Measurements from ENCODE around the gene PSMD13.

The PSMD13 gene

GRCh38 chr11:205221-206001 lies 31.4 kb upstream of the PSMD13 start:
- Histone ChIP-seq H3K36me3 (ENCODE audit: control insufficient read depth in 2 of 2, insufficient read depth in 2 of 2, low read length in 2 of 2) (peaks cover 23 to 51% of the 10 kb centered on the region in 2 donors), H3K4me3 (ENCODE audit: low read length in 2 of 2) (peak overlapping the region in 1 of 2 donors; percentile 98), H3K27ac (ENCODE audit: low read depth in 2 of 2, low read length in 2 of 2) (no peak overlapping the region), H3K9me3 (ENCODE audit: control insufficient read depth in 2 of 2, low read length in 2 of 2) (no peaks in the 10 kb centered on the region), H3K27me3 (ENCODE audit: control insufficient read depth in 2 of 2, insufficient read depth in 2 of 2, low read length in 2 of 2) (no peaks in the 10 kb centered on the region), H3K4me1 (ENCODE audit: control insufficient read depth in 2 of 2, insufficient read depth in 2 of 2, low read length in 2 of 2) (peaks cover 27 to 28% of the 10 kb centered on the region in 2 donors), H3K9ac (ENCODE audit: low read depth in 1 of 2, low read length in 2 of 2) (peak overlapping the region; percentile 34 to 99)

- Histone ChIP-seq H3K4me1 (ENCODE audit: control insufficient read depth in 2 of 2, insufficient read depth in 2 of 2, low read length in 2 of 2) (peaks cover 28 to 30% of the 10 kb centered on the region in 2 donors), H3K9me3 (ENCODE audit: control insufficient read depth in 2 of 2, low read length in 2 of 2) (no peaks in the 10 kb centered on the region), H3K27ac (ENCODE audit: low read depth in 2 of 2, low read length in 2 of 2) (peak overlapping the region in 1 of 2 donors; percentile 100), H3K9ac (ENCODE audit: low read depth in 1 of 2, low read length in 2 of 2) (peak overlapping the region; percentile 99 to 100), H3K36me3 (ENCODE audit: control insufficient read depth in 2 of 2, insufficient read depth in 2 of 2, low read length in 2 of 2) (peaks cover 25 to 52% of the 10 kb centered on the region in 2 donors), H3K4me3 (ENCODE audit: low read length in 2 of 2) (peak overlapping the region; percentile 98), H3K27me3 (ENCODE audit: control insufficient read depth in 2 of 2, insufficient read depth in 2 of 2, low read length in 2 of 2) (no peaks in the 10 kb centered on the region)
These were observed 30.8 kb upstream of the PSMD13 start for GRCh38 chr11:206002-206384.

GRCh38 chr11:206526-207207 lies 30.1 kb upstream of the PSMD13 start:
- H3K4me1 ChIP-seq (ENCODE audit: control insufficient read depth in 2 of 2, insufficient read depth in 2 of 2, low read length in 2 of 2), result peaks cover 28 to 30% of the 10 kb centered on the region in 2 donors
- peaks cover 32 to 57% of the 10 kb centered on the region in 2 donors for H3K36me3 ChIP-seq (ENCODE audit: control insufficient read depth in 2 of 2, insufficient read depth in 2 of 2, low read length in 2 of 2)
- peak overlapping the region; percentile 99 to 100 for H3K9ac ChIP-seq (ENCODE audit: low read depth in 1 of 2, low read length in 2 of 2)
- no peaks in the 10 kb centered on the region for H3K9me3 ChIP-seq (ENCODE audit: control insufficient read depth in 2 of 2, low read length in 2 of 2)
- H3K4me3 ChIP-seq (ENCODE audit: low read length in 2 of 2), result peak overlapping the region; percentile 98
- H3K27ac ChIP-seq (ENCODE audit: low read depth in 2 of 2, low read length in 2 of 2), result peak overlapping the region; percentile 100
- no peaks in the 10 kb centered on the region for H3K27me3 ChIP-seq (ENCODE audit: control insufficient read depth in 2 of 2, insufficient read depth in 2 of 2, low read length in 2 of 2)

GRCh38 chr11:207208-207862 lies 29.4 kb upstream of the PSMD13 start, which contains the start of the genes BET1L and RIC8A:
Gene BET1L (minus strand): TSS chr11:207399. CDS start chr11:207321, 78 bp downstream.
Gene RIC8A (plus strand): TSS chr11:207708. CDS start chr11:208855, 1,147 bp downstream.
- peak within 1 kb of the TSS; percentile 100 for H3K27ac ChIP-seq (ENCODE audit: low read depth in 2 of 2, low read length in 2 of 2)
- peak within 1 kb of the TSS; percentile 98 to 99 for H3K4me3 ChIP-seq (ENCODE audit: low read length in 2 of 2)
- no peaks in the 10 kb centered on the region for H3K27me3 ChIP-seq (ENCODE audit: control insufficient read depth in 2 of 2, insufficient read depth in 2 of 2, low read length in 2 of 2)
- H3K9ac ChIP-seq (ENCODE audit: low read depth in 1 of 2, low read length in 2 of 2), result peak within 1 kb of the TSS; percentile 99 to 100
- peaks cover 28 to 30% of the 10 kb centered on the region in 2 donors for H3K4me1 ChIP-seq (ENCODE audit: control insufficient read depth in 2 of 2, insufficient read depth in 2 of 2, low read length in 2 of 2)
- H3K36me3 ChIP-seq (ENCODE audit: control insufficient read depth in 2 of 2, insufficient read depth in 2 of 2, low read length in 2 of 2), result peaks cover 39 to 64% of the 10 kb centered on the region in 2 donors
- no peaks in the 10 kb centered on the region for H3K9me3 ChIP-seq (ENCODE audit: control insufficient read depth in 2 of 2, low read length in 2 of 2)

- Histone ChIP-seq H3K36me3 (ENCODE audit: control insufficient read depth in 2 of 2, insufficient read depth in 2 of 2, low read length in 2 of 2) (peaks cover 44 to 65% of the 10 kb centered on the region in 2 donors), H3K27me3 (ENCODE audit: control insufficient read depth in 2 of 2, insufficient read depth in 2 of 2, low read length in 2 of 2) (no peaks in the 10 kb centered on the region), H3K27ac (ENCODE audit: low read depth in 2 of 2, low read length in 2 of 2) (peak overlapping the region; percentile 100), H3K4me3 (ENCODE audit: low read length in 2 of 2) (peak overlapping the region; percentile 98 to 99), H3K4me1 (ENCODE audit: control insufficient read depth in 2 of 2, insufficient read depth in 2 of 2, low read length in 2 of 2) (peaks cover 28 to 30% of the 10 kb centered on the region in 2 donors), H3K9me3 (ENCODE audit: control insufficient read depth in 2 of 2, low read length in 2 of 2) (no peaks in the 10 kb centered on the region), H3K9ac (ENCODE audit: low read depth in 1 of 2, low read length in 2 of 2) (peak overlapping the region; percentile 99 to 100)
These were observed 29.0 kb upstream of the PSMD13 start for GRCh38 chr11:207863-208180.

GRCh38 chr11:208181-208916 lies 28.4 kb upstream of the PSMD13 start:
- peaks cover 28 to 30% of the 10 kb centered on the region in 2 donors for H3K4me1 ChIP-seq (ENCODE audit: control insufficient read depth in 2 of 2, insufficient read depth in 2 of 2, low read length in 2 of 2)
- peak overlapping the region; percentile 99 to 100 for H3K9ac ChIP-seq (ENCODE audit: low read depth in 1 of 2, low read length in 2 of 2)
- peak overlapping the region; percentile 98 to 99 for H3K4me3 ChIP-seq (ENCODE audit: low read length in 2 of 2)
- no peaks in the 10 kb centered on the region for H3K27me3 ChIP-seq (ENCODE audit: control insufficient read depth in 2 of 2, insufficient read depth in 2 of 2, low read length in 2 of 2)
- H3K27ac ChIP-seq (ENCODE audit: low read depth in 2 of 2, low read length in 2 of 2), result peak overlapping the region; percentile 100
- no peaks in the 10 kb centered on the region for H3K9me3 ChIP-seq (ENCODE audit: control insufficient read depth in 2 of 2, low read length in 2 of 2)
- peaks cover 49 to 65% of the 10 kb centered on the region in 2 donors for H3K36me3 ChIP-seq (ENCODE audit: control insufficient read depth in 2 of 2, insufficient read depth in 2 of 2, low read length in 2 of 2)

GRCh38 chr11:208917-209260 lies 27.9 kb upstream of the PSMD13 start:
- H3K36me3 ChIP-seq (ENCODE audit: control insufficient read depth in 2 of 2, insufficient read depth in 2 of 2, low read length in 2 of 2), result peaks cover 47 to 63% of the 10 kb centered on the region in 2 donors
- peak overlapping the region; percentile 77 to 99 for H3K9ac ChIP-seq (ENCODE audit: low read depth in 1 of 2, low read length in 2 of 2)
- H3K9me3 ChIP-seq (ENCODE audit: control insufficient read depth in 2 of 2, low read length in 2 of 2), result no peaks in the 10 kb centered on the region
- H3K27me3 ChIP-seq (ENCODE audit: control insufficient read depth in 2 of 2, insufficient read depth in 2 of 2, low read length in 2 of 2), result no peaks in the 10 kb centered on the region
- peak overlapping the region; percentile 98 to 99 for H3K4me3 ChIP-seq (ENCODE audit: low read length in 2 of 2)
- H3K4me1 ChIP-seq (ENCODE audit: control insufficient read depth in 2 of 2, insufficient read depth in 2 of 2, low read length in 2 of 2), result peaks cover 28 to 29% of the 10 kb centered on the region in 2 donors
- peak overlapping the region; percentile 100 for H3K27ac ChIP-seq (ENCODE audit: low read depth in 2 of 2, low read length in 2 of 2)

- Histone ChIP-seq H3K4me3 (ENCODE audit: low read length in 2 of 2) (peak overlapping the region; percentile 98 to 99), H3K27me3 (ENCODE audit: control insufficient read depth in 2 of 2, insufficient read depth in 2 of 2, low read length in 2 of 2) (no peaks in the 10 kb centered on the region), H3K9ac (ENCODE audit: low read depth in 1 of 2, low read length in 2 of 2) (peak overlapping the region; percentile 77 to 99), H3K27ac (ENCODE audit: low read depth in 2 of 2, low read length in 2 of 2) (peak overlapping the region; percentile 100), H3K4me1 (ENCODE audit: control insufficient read depth in 2 of 2, insufficient read depth in 2 of 2, low read length in 2 of 2) (peaks cover 26 to 28% of the 10 kb centered on the region in 2 donors), H3K36me3 (ENCODE audit: control insufficient read depth in 2 of 2, insufficient read depth in 2 of 2, low read length in 2 of 2) (peaks cover 47 to 63% of the 10 kb centered on the region in 2 donors), H3K9me3 (ENCODE audit: control insufficient read depth in 2 of 2, low read length in 2 of 2) (no peaks in the 10 kb centered on the region)
These were observed 27.3 kb upstream of the PSMD13 start for GRCh38 chr11:209275-210121.
